Central memory CD8-positive, alpha-beta T cell (primary cell): Measurements from ENCODE around the gene NUDT16.

Source experiments
- ATAC-seq: fragments of 150-1000 bp; cut with Tn5 transposase; replicated peaks from 2 replicates; pipeline ENCODE4 v1.10.0; 2022; ENCODE audit warnings: mild to moderate bottlenecking, moderate FRiP score, moderate number of reproducible peaks; ENCODE audit not compliant: poor library complexity, severe bottlenecking; ENCODE audit errors: extremely low read depth
- DNase-seq, 2 donors: peaks; one replicate each; pipeline ENCODE4 v3.0.0; 2021; ENCODE audit warnings: low spot score in 2 of 2
- H3K27ac Mint-ChIP-seq: one replicate; pipeline ENCODE4 v1.8.0; 2022; ENCODE audit warnings: low read depth, mild to moderate bottlenecking, moderate library complexity, mixed read lengths
- H3K27me3 Mint-ChIP-seq: one replicate; pipeline ENCODE4 v1.8.0; 2022; ENCODE audit warnings: mixed read lengths
- H3K36me3 Mint-ChIP-seq: one replicate; pipeline ENCODE4 v1.8.0; 2022; ENCODE audit warnings: mild to moderate bottlenecking, moderate library complexity, mixed read lengths; ENCODE audit not compliant: insufficient read depth
- H3K4me1 Mint-ChIP-seq: one replicate; pipeline ENCODE4 v1.8.0; 2022; ENCODE audit warnings: mixed read lengths
- H3K4me3 Mint-ChIP-seq: one replicate; pipeline ENCODE4 v1.8.0; 2022; ENCODE audit warnings: mild to moderate bottlenecking, moderate library complexity, mixed read lengths
- H3K9me3 Mint-ChIP-seq: one replicate; pipeline ENCODE4 v1.8.0; 2022; ENCODE audit warnings: mixed read lengths

NUDT16 gene

DNA sequence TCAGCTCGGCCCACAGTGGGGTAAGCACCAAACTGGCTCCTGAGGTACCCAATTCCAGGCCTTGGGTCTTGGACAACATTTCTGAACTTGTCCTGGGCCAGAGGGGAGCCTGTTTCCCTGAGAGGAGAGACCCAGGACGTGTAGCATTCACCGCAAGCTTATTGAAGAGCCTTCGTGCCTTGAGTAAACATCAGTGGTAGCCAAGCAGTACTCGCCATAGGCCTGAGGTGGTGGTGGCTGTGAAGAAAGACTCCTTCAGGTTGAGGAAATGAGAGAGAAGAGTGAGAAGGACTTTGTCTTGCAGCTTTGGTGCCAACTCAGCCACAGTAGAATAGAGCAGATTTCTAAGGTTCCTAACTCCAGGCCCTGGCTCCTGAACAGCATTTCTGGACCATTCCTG lies 50.2 kb downstream of the NUDT16 start:
- ATAC-seq, result no peak
- Mint-ChIP-seq H3K4me3 (no peak overlapping the region), H3K27ac (no peak overlapping the region), H3K36me3 (peaks cover 1% of the 10 kb centered on the region), H3K4me1 (no peaks in the 10 kb centered on the region), H3K27me3 (peaks cover 43% of the 10 kb centered on the region), H3K9me3 (no peaks in the 10 kb centered on the region)
- DNase-seq, result no peak

DNA sequence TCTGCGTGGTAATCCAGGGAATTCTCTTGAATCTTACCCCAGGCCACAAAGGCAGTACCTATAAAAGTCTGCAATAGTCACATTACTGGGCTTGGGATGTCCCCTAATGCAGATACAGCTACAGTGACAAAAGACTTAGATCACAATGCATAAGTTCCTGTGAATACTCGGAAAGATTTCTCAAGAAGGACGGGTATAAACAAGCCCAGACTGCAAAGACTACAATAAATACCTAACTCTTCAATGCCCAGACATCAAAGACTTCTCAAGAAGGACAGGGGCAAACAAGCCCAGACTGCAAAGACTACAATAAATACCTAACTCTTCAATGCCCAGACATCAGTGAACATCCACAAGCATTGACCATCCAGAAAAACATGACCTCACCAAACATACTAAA lies 50.9 kb downstream of the NUDT16 start:
- H3K27ac Mint-ChIP-seq, result no peak overlapping the region

GRCh38 chr3:131435000-131435399 lies 53.4 kb downstream of the NUDT16 start:
- peaks cover 43% of the 10 kb centered on the region for H3K27me3 Mint-ChIP-seq
- H3K36me3 Mint-ChIP-seq, result peaks cover 1% of the 10 kb centered on the region
- ATAC-seq (no peak), DNase-seq (no peak)
- H3K4me3 Mint-ChIP-seq, result no peak overlapping the region
- H3K27ac Mint-ChIP-seq, result no peak overlapping the region
- H3K9me3 Mint-ChIP-seq, result no peaks in the 10 kb centered on the region
- H3K4me1 Mint-ChIP-seq, result no peaks in the 10 kb centered on the region

More for the DNA sequence above, 50.9 kb downstream of the NUDT16 start:
- H3K36me3 Mint-ChIP-seq, result peaks cover 1% of the 10 kb centered on the region
- no peaks in the 10 kb centered on the region for H3K4me1 Mint-ChIP-seq
- H3K9me3 Mint-ChIP-seq, result no peaks in the 10 kb centered on the region
- peaks cover 43% of the 10 kb centered on the region for H3K27me3 Mint-ChIP-seq
- DNase-seq, result no peak
- no peak for ATAC-seq
- H3K4me3 Mint-ChIP-seq, result no peak overlapping the region
